ENCODE data around the gene VEZF1. TPM values are rescaled to one million over a fixed set of nuclear protein-coding genes. Genes with fewer than 3 reads are reported as not detected.

The VEZF1 gene
- total and polyA plus RNA-seq, 7 donors: 30.6 to 92.5 (median 50.5) TPM

GRCh38 chr17:58019521-58019920 lies 31.5 kb upstream of the VEZF1 start:
- no peak overlapping the region for H3K4me3 ChIP-seq
- peaks cover 0 to 7% (median 0%) of the 10 kb centered on the region in 3 donors for H3K27me3 ChIP-seq (ENCODE audit: insufficient read depth in 3 of 3, low read length in 2 of 3)
- H3K36me3 ChIP-seq (ENCODE audit: insufficient read depth in 1 of 2, low read depth in 1 of 2): no peaks in the 10 kb centered on the region
- H3K9me3 ChIP-seq: no peaks in the 10 kb centered on the region
- DNase-seq (no peak), ATAC-seq (no peak)
- no peak overlapping the region for H3K27ac ChIP-seq
- H3K4me1 ChIP-seq: no peaks in the 10 kb centered on the region
- no peak for TF ChIP-seq CTCF (IDR thresholded peaks at IDR 0.05)
- intact Hi-C loops (cut with DNase I): no loop called here

- peaks cover 0 to 5% (median 0%) of the 10 kb centered on the region in 3 donors for H3K27me3 ChIP-seq (ENCODE audit: insufficient read depth in 3 of 3, low read length in 2 of 3)
- intact Hi-C loops (cut with DNase I): no loop called here
- H3K9me3 ChIP-seq: no peaks in the 10 kb centered on the region
- no peak for TF ChIP-seq CTCF (IDR thresholded peaks at IDR 0.05)
- DNase-seq (no peak), ATAC-seq (no peak)
- no peak overlapping the region for H3K4me3 ChIP-seq
- no peaks in the 10 kb centered on the region for H3K36me3 ChIP-seq (ENCODE audit: insufficient read depth in 1 of 2, low read depth in 1 of 2)
- no peak overlapping the region for H3K27ac ChIP-seq
- H3K4me1 ChIP-seq: no peaks in the 10 kb centered on the region
- 63 to 71% (median 67%) methylated on average over 3 of the region's 3 CpGs for WGBS, 3 donors
These were observed 31.0 kb upstream of the VEZF1 start for GRCh38 chr17:58019039-58019438.

GRCh38 chr17:58010067-58010799 lies 22.2 kb upstream of the VEZF1 start:
- H3K4me1 ChIP-seq: peaks cover 14% of the 10 kb centered on the region
- no peak for ATAC-seq
- no peak for TF ChIP-seq CTCF (IDR thresholded peaks at IDR 0.05)
- DNase-seq: no peak
- intact Hi-C loops (cut with DNase I): no loop called here
- H3K4me3 ChIP-seq: no peak overlapping the region
- H3K36me3 ChIP-seq (ENCODE audit: insufficient read depth in 1 of 2, low read depth in 1 of 2): peaks cover 5 to 10% of the 10 kb centered on the region in 2 donors
- no peaks in the 10 kb centered on the region for H3K9me3 ChIP-seq
- 96 to 97% (median 97%) methylated on average over 10 of the region's 10 CpGs for WGBS, 3 donors
- no peak overlapping the region for H3K27ac ChIP-seq
- no peaks in the 10 kb centered on the region for H3K27me3 ChIP-seq (ENCODE audit: insufficient read depth in 3 of 3, low read length in 2 of 3)

GRCh38 chr17:58007781-58008706 lies 20.0 kb upstream of the VEZF1 start:
- peak overlapping the region; percentile 98 for H3K4me3 ChIP-seq
- TF ChIP-seq CTCF (IDR thresholded peaks at IDR 0.05): no peak
- no peaks in the 10 kb centered on the region for H3K27me3 ChIP-seq (ENCODE audit: insufficient read depth in 3 of 3, low read length in 2 of 3)
- intact Hi-C loops (cut with DNase I): loop anchor here (5.0 kb wide), 3 partner anchors 74 to 109 kb away; partner anchors contain the start of gene DYNLL2 (in 2 of the 2)
- peaks cover 36% of the 10 kb centered on the region for H3K4me1 ChIP-seq
- no peaks in the 10 kb centered on the region for H3K9me3 ChIP-seq
- ATAC-seq: peak in 1 of 4 donors; percentile 4
- DNase-seq: no peak
- 18 to 21% (median 20%) methylated on average over 47 of the region's 47 CpGs for WGBS, 3 donors
- peak overlapping the region; percentile 97 for H3K27ac ChIP-seq
- H3K36me3 ChIP-seq (ENCODE audit: insufficient read depth in 1 of 2, low read depth in 1 of 2): peaks cover 13 to 32% of the 10 kb centered on the region in 2 donors
